Ovary (tissue), 3 donors: ENCODE measurements around the gene PCSK2.

ENCODE experiments used
- EP300 ChIP-seq: sonication (generic); formaldehyde crosslinking; IDR thresholded peaks from one replicate; pipeline ENCODE4 v1.6.1; 2017; ENCODE audit warnings: antibody characterized with exemption
- POLR2A ChIP-seq: fragments of 450-650 bp; IDR thresholded peaks from one replicate; pipeline ENCODE4 v1.6.1; 2017; ENCODE audit warnings: antibody characterized with exemption, mild to moderate bottlenecking, moderate library complexity
- TF ChIP-seq, protein P1 (sequence below), 3 donors: fragments of 450-650 bp in 2 of 3; fragments of 200-600 bp in 1 of 3; IDR thresholded peaks; one replicate each; pipeline versions ENCODE4 v1.5.1 to v1.8.0; 2016 to 2022; ENCODE audit warnings: antibody characterized with exemption in 3 of 3, mild to moderate bottlenecking in 1 of 3
- donor health status: DM: no; HTN: no; CAD: no.

DNA sequence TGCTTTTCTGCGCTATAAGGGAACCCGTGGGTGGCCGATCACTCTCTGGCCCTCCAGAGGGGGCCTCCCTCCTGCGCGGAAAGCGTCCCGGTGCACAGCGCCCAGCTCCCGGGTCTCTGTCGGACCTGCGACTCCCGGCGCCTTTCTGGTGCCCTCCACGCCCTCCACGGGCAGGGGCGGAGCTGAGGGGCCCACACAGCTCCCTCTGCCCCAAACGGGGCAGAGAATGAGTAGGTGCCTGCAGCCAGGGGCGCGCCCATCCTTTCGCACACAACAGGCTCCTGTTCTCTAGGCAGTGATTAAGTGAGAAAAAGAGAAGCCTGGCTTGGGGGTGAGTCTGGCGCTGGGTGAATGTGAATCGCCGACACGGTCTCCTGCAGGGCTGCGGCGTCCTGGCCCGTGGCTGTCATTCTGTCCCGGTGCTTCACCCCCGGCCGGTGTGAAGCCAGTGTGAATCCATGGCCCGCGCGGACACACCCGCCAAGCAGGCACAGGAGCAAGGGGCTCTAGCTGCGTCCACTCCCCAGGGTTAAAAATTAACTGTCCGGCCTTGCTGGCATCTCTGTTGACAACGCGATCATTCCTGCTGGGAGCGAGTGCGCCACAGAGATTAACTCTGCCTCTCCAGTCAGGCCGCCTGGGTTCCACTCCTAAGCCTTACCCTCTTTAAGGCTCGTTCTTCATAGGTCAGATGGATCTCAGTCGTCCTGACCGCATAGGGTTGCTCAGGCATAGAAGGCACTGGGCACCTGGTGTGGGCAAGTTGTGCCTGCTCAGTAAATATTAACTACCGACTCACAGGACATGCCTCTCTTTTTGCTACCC, 88.8 kb downstream of the PCSK2 start:
- TF ChIP-seq, protein P1, sequence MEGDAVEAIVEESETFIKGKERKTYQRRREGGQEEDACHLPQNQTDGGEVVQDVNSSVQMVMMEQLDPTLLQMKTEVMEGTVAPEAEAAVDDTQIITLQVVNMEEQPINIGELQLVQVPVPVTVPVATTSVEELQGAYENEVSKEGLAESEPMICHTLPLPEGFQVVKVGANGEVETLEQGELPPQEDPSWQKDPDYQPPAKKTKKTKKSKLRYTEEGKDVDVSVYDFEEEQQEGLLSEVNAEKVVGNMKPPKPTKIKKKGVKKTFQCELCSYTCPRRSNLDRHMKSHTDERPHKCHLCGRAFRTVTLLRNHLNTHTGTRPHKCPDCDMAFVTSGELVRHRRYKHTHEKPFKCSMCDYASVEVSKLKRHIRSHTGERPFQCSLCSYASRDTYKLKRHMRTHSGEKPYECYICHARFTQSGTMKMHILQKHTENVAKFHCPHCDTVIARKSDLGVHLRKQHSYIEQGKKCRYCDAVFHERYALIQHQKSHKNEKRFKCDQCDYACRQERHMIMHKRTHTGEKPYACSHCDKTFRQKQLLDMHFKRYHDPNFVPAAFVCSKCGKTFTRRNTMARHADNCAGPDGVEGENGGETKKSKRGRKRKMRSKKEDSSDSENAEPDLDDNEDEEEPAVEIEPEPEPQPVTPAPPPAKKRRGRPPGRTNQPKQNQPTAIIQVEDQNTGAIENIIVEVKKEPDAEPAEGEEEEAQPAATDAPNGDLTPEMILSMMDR (IDR thresholded peaks at IDR 0.05), result no peak
- no peak for TF ChIP-seq POLR2A
- TF ChIP-seq EP300, result no peak
